K562 (cell line): ENCODE measurements around the gene ZNF613. TPM values are rescaled to one million over a fixed set of nuclear protein-coding genes. Genes with fewer than 3 reads are reported as not detected.
A peak's percentile ranks its signal among the peaks of the same experiment; 100 is the strongest.
"Not testable (repeated sequence)": the region's sequence is repeated elsewhere in the genome, so short reads cannot be mapped to it uniquely, and the experiment has no call there.

ENCODE experiments used
- ATAC-seq: fragments of 200-7000 bp; cut with Tn5 transposase; 3 replicates; pipeline ENCODE4 v1.9.1; 2020; ENCODE audit warnings: moderate library complexity
- BruUV-seq: library from RNA; stranded (reverse); fragments of 400-500 nt; replicated peaks from 2 replicates; lab custom pipeline; 2021; lab: Mats Ljungman, UMichigan
- CTCF ChIA-PET: fragments of 300-600 bp; formaldehyde crosslinking; extraction: SDS; loops from one replicate; lab custom pipeline; 2021; ENCODE audit warnings: low intra/inter-chr PET ratio; lab: Yijun Ruan, JAX
- POLR2A ChIA-PET: fragments of 300-600, 350-650 bp; sonication (Branson Sonifier 250); formaldehyde crosslinking; extraction: SDS; loops from one replicate; lab custom pipeline; 2021; ENCODE audit warnings: antibody characterized with exemption, inconsistent platforms; lab: Yijun Ruan, JAX
- DNase-seq, 4 experiments: peaks; one replicate each; pipeline versions ENCODE4 v3.0.0 to v3.0.0-alpha.2; 2011 to 2018; ENCODE audit warnings: low spot score in 3 of 4, mixed read lengths in 3 of 4; ENCODE audit errors: extremely low read depth in 1 of 4
- FAIRE-seq: peaks from 2 replicates; lab custom pipeline; 2011; peaks lifted over from hg19 to GRCh38; lab: Jason Lieb, UNC
- H2AFZ ChIP-seq: 2 replicates; pipeline ENCODE4 v1.6.0; 2011; ENCODE audit warnings: low read depth, low read length, control low read depth, inconsistent platforms
- H3K27ac ChIP-seq: fragments of 200-600 bp; 3 replicates; pipeline ENCODE4 v1.8.0; 2011; ENCODE audit warnings: low read depth, mild to moderate bottlenecking, control low read depth, inconsistent platforms, low read length, moderate library complexity, mixed read lengths; ENCODE audit errors: extremely low read depth
- H3K27me3 ChIP-seq, 2 experiments: fragments of 300-600 bp in 1 of 2; 2 replicates in 1 of 2; 3 replicates in 1 of 2; pipeline versions ENCODE4 v1.6.0 to v1.8.0; 2011; ENCODE audit warnings: inconsistent platforms in 2 of 2, low read length in 2 of 2, mild to moderate bottlenecking in 1 of 2, mixed read lengths in 1 of 2, moderate library complexity in 1 of 2; ENCODE audit not compliant: control insufficient read depth in 2 of 2, insufficient read depth in 2 of 2
- H3K36me3 ChIP-seq: fragments of 300-600 bp; 3 replicates; pipeline ENCODE4 v1.8.0; 2011; ENCODE audit warnings: mild to moderate bottlenecking, low read length, inconsistent platforms; ENCODE audit not compliant: control insufficient read depth, insufficient read depth
- H3K4me1 ChIP-seq, 2 experiments: fragments of 200-600 bp in 1 of 2; replicated peaks in 1 of 2; 2 replicates in 1 of 2; 3 replicates in 1 of 2; pipeline versions ENCODE4 v1.5.1 to v1.8.0; 2011; ENCODE audit warnings: inconsistent platforms in 2 of 2, low read length in 2 of 2, mild to moderate bottlenecking in 1 of 2, mixed read lengths in 1 of 2, moderate library complexity in 1 of 2; ENCODE audit not compliant: control insufficient read depth in 2 of 2, insufficient read depth in 2 of 2
- H3K4me2 ChIP-seq: 2 replicates; pipeline ENCODE4 v1.6.1; 2011; ENCODE audit warnings: low read length, control low read depth, inconsistent platforms, mixed read lengths; ENCODE audit not compliant: insufficient read depth
- H3K4me3 ChIP-seq: fragments of 200-600 bp; sonication (generic), shearing (Covaris generic); 2 replicates; pipeline ENCODE4 v1.5.1; 2016; ENCODE audit warnings: control low read depth, inconsistent platforms
- H3K79me2 ChIP-seq: fragments of 200-600 bp; 3 replicates; pipeline ENCODE4 v1.8.0; 2011; ENCODE audit warnings: low read length, inconsistent platforms; ENCODE audit not compliant: control insufficient read depth, insufficient read depth
- H3K9ac ChIP-seq, 2 experiments: 2 replicates each; pipeline versions ENCODE4 v1.6.0 to v1.6.1; 2011; ENCODE audit warnings: low read depth in 2 of 2, low read length in 2 of 2, control low read depth in 1 of 2, inconsistent platforms in 1 of 2, mild to moderate bottlenecking in 1 of 2, mixed read lengths in 1 of 2; ENCODE audit not compliant: insufficient read depth in 1 of 2
- H3K9me1 ChIP-seq: one replicate; pipeline ENCODE4 v1.6.0; 2011; ENCODE audit warnings: inconsistent platforms, mild to moderate bottlenecking, low read length, moderate library complexity; ENCODE audit not compliant: control insufficient read depth, insufficient read depth
- H3K9me3 ChIP-seq: replicated peaks from 2 replicates; pipeline ENCODE4 v1.5.1; 2011; ENCODE audit warnings: low read depth, low read length, inconsistent platforms; ENCODE audit not compliant: control insufficient read depth, insufficient read depth
- H4K20me1 ChIP-seq: replicated peaks from 2 replicates; pipeline ENCODE4 v1.6.1; 2011; ENCODE audit warnings: low read length, inconsistent platforms, mixed read lengths; ENCODE audit not compliant: control insufficient read depth, insufficient read depth
- KDM1A ChIP-seq, 2 experiments: fragments of 450-650 bp; IDR thresholded peaks; 2 replicates each; pipeline ENCODE4 v1.6.1; 2016; ENCODE audit warnings: mild to moderate bottlenecking in 2 of 2
- KLF16 ChIP-seq: IDR thresholded peaks from 2 replicates; pipeline ENCODE4 v1.6.1; 2016; ENCODE audit warnings: antibody characterized with exemption
- MTA1 ChIP-seq: fragments of 450-650 bp; IDR thresholded peaks from 2 replicates; pipeline ENCODE4 v1.6.1; 2017; ENCODE audit warnings: borderline replicate concordance
- OTX1 ChIP-seq: fragments of 450-650 bp; formaldehyde crosslinking; IDR thresholded peaks from 2 replicates; pipeline ENCODE4 v1.4.0; 2022; ENCODE audit warnings: mild to moderate bottlenecking
- RBM17 ChIP-seq: fragments of 200-400 bp; formaldehyde crosslinking; IDR thresholded peaks from 2 replicates; pipeline ENCODE4 v1.6.1; 2017; ENCODE audit warnings: low read depth, mild to moderate bottlenecking, low read length, borderline replicate concordance
- TRIM24 ChIP-seq, 2 experiments: fragments of 450-650 bp; IDR thresholded peaks; 2 replicates each; pipeline ENCODE4 v1.6.1; 2016
- TRIM28 ChIP-seq: fragments of 450-650 bp; IDR thresholded peaks from 2 replicates; pipeline ENCODE4 v1.6.1; 2017
- XRCC3 ChIP-seq: fragments of 450-650 bp; IDR thresholded peaks from 2 replicates; pipeline ENCODE4 v1.6.1; 2017; ENCODE audit warnings: mild to moderate bottlenecking, moderate library complexity
- ZNF274 ChIP-seq: IDR thresholded peaks from 2 replicates; pipeline ENCODE4 v1.6.1; 2011; ENCODE audit warnings: low read depth, mild to moderate bottlenecking, low read length, moderate library complexity, borderline replicate concordance
- ZNF444 ChIP-seq: fragments of 250-450 bp; sonication (Bioruptor Pico); IDR thresholded peaks from 2 replicates; pipeline ENCODE4 v1.4.0; 2020; ENCODE audit warnings: mild to moderate bottlenecking, moderate library complexity
- ZNF75A ChIP-seq: fragments of 450-650 bp; formaldehyde crosslinking; IDR thresholded peaks from 2 replicates; pipeline ENCODE4 v1.4.0; 2020; ENCODE audit warnings: mild to moderate bottlenecking
- WGBS: fragments of 100-300 bp; shearing (Covaris generic); methylation state at CpG from one replicate; pipeline ENCODE4 v1.1.6; 2016; ENCODE audit warnings: low coverage, mixed read lengths; ENCODE audit not compliant: insufficient coverage; ENCODE audit errors: missing lambda C conversion rate; 5-methylcytosine and 5-hydroxymethylcytosine counted together
- in situ Hi-C: fragments of 300-500 bp; cut with MboI; formaldehyde crosslinking; loops from 4 replicates; pipeline ENCODE4 v1.15.0; 2018; ENCODE audit warnings: inconsistent platforms, mixed read lengths
- intact Hi-C: fragments of 100-400 bp; cut with micrococcal nuclease; formaldehyde crosslinking; loops from 2 replicates; pipeline ENCODE4 v1.14.2; 2022
- polyA plus RNA-seq, 8 experiments: library from polyadenylated mRNA; depleted of rRNA in 4 of 8; stranded (reverse) in 5 of 8; unstranded in 3 of 8; fragments of >200 nt; fragmentation: Nextera tagmentation in 2 of 8; fragmentation: Illumina TruSeq in 1 of 8; extraction: Ambion mirVana in 2 of 8; extraction: Trizol in 1 of 8; gene quantifications; 2 replicates each; pipeline versions ENCODE4 v1.2.1 to v1.2.3, GENCODE V29; 2011 to 2014; ENCODE audit warnings: inconsistent platforms in 1 of 8, missing spikeins in 1 of 8
- total RNA-seq, 7 experiments: library from RNA; depleted of rRNA in 6 of 7; stranded (reverse); fragments of >200 nt in 6 of 7; fragmentation: Illumina TruSeq in 2 of 7; extraction: Trizol in 2 of 7; gene quantifications; 2 replicates each; pipeline versions ENCODE4 v1.2.1 to v1.2.3, GENCODE V29; 2011 to 2021; ENCODE audit warnings: low replicate concordance in 1 of 7
- TF ChIP-seq, protein P1 (sequence below): fragments of 450-650 bp; conservative IDR thresholded peaks from 2 replicates; pipeline ENCODE4 v1.6.1; 2016; ENCODE audit warnings: missing genetic modification characterization, low read depth, mild to moderate bottlenecking, missing compliant biosample characterization, moderate library complexity

ZNF613 gene
- total and polyA plus RNA-seq, 9 of the 15 experiments (the other 6 are each of a cell fraction or from before 2014, with no cell fraction given): 2.1 to 4.5 (median 2.7) TPM

DNA sequence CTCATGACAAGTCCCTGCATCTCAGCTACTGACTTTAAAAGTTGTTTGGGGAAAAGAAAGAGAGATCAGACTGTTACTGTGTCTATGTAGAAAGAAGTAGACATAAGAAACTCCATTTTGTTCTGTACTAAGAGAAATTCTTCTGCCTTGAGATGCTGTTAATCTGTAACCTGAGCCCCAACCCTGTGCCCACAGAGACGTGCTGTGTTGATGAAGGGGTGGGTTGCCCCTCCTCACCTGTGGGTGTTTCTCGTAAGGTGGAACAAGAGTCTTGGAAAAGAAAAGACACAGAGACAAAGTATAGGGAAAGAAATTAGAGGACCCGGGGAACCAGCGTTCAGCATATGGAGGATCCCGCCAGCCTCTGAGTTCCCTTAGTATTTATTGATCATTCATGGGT is 19.3 kb upstream of the ZNF613 start:
- H3K4me3 ChIP-seq, H3K27me3 ChIP-seq, POLR2A ChIA-PET, intact Hi-C loops, in situ Hi-C loops, H3K9me1 ChIP-seq, CTCF ChIA-PET, H3K36me3 ChIP-seq, H3K27ac ChIP-seq, BruUV-seq, H4K20me1 ChIP-seq, DNase-seq, FAIRE-seq, H3K9ac ChIP-seq, H3K4me1 ChIP-seq, ATAC-seq, H3K4me2 ChIP-seq, H2AFZ ChIP-seq: not testable (repeated sequence)
- Histone ChIP-seq H3K9me3 (peaks cover 18% of the 10 kb centered on the region), H3K79me2 (peaks cover 18% of the 10 kb centered on the region)
- 13% methylated on average over 5 of the region's 5 CpGs for WGBS

DNA sequence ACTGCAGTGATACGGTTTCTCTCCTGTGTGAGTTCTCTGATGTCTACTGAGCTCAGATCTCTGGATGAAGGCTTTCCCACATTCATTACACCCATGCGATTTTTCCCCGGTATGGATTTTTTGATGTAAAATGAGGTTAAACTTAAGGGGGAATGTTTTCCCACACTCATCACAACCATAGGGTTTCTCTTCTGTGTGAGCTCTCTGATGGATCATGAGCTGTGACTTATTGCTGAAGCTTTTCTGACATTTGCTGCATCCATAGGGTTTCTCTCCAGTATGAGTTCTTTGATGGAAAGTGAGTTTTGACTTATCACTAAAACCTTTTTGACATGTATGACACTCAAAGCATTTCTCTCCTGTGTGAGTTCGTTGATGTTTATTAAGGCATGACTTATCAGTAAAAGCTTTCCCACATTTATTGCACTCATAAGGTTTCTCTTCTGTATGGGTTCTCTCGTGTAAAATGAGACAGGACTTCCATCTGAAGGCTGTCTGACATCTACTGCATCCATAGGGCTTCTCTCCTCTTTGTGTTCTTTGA is 11.9 kb upstream of the ZNF613 start:
- H3K79me2 ChIP-seq: no peaks in the 10 kb centered on the region
- TF ChIP-seq RBM17: no peak
- TF ChIP-seq OTX1 (CRISPR knock-in tag): no peak
- no peak for TF ChIP-seq ZNF444 (CRISPR knock-in tag)
- TF ChIP-seq MTA1: no peak
- TF ChIP-seq, protein P1, sequence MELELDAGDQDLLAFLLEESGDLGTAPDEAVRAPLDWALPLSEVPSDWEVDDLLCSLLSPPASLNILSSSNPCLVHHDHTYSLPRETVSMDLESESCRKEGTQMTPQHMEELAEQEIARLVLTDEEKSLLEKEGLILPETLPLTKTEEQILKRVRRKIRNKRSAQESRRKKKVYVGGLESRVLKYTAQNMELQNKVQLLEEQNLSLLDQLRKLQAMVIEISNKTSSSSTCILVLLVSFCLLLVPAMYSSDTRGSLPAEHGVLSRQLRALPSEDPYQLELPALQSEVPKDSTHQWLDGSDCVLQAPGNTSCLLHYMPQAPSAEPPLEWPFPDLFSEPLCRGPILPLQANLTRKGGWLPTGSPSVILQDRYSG (tag): no peak
- TF ChIP-seq TRIM28: peak; percentile 91
- TF ChIP-seq KDM1A (IDR thresholded peaks at IDR 0.05): no peak
- peak; percentile 58; the same call in 1 of the 2 replicates for TF ChIP-seq XRCC3
- TF ChIP-seq KLF16: no peak
- 0 out of 4 replicates have a peak, but pooled peaks of 1 of the 2 experiments have one; percentile 36 for TF ChIP-seq TRIM24 (IDR thresholded peaks at IDR 0.05)
- peak; percentile 95 for TF ChIP-seq ZNF274
- TF ChIP-seq ZNF75A (CRISPR knock-in tag): peak; percentile 87
- DNase-seq: no peak
- peak; percentile 55 for FAIRE-seq
- no peaks in the 10 kb centered on the region for H3K4me1 ChIP-seq
- WGBS: 3% methylated on average over 5 of the region's 5 CpGs
- H3K4me3 ChIP-seq: no peak overlapping the region
- no TSS peak for BruUV-seq
- in situ Hi-C loops (no loop called here), intact Hi-C loops (no loop called here)
- no peak for ATAC-seq
- POLR2A ChIA-PET: interaction anchor here (0.6 kb wide), 2 partner anchors 21 to 25 kb away, joined by 3 read pairs; no protein-coding TSS in a partner anchor
- H3K9me3 ChIP-seq: peaks cover 14% of the 10 kb centered on the region
- H3K4me2 ChIP-seq: no peak overlapping the region
- no peaks in the 10 kb centered on the region for H4K20me1 ChIP-seq
- H3K36me3 ChIP-seq: no peaks in the 10 kb centered on the region
- CTCF ChIA-PET: no interaction called here
- H3K9me1 ChIP-seq: no peaks in the 10 kb centered on the region
- no peak overlapping the region for H3K27ac ChIP-seq
- H3K27me3 ChIP-seq: no peaks in the 10 kb centered on the region
- no peak overlapping the region for H2AFZ ChIP-seq
- no peak overlapping the region for H3K9ac ChIP-seq
